Measurements from ENCODE around the gene ABCA12. TPM values are rescaled to one million over a fixed set of nuclear protein-coding genes. Genes with fewer than 3 reads are reported as not detected.

The ABCA12 gene
- total RNA-seq, 1 experiment from 2014 or later: 0.52 TPM

DNA sequence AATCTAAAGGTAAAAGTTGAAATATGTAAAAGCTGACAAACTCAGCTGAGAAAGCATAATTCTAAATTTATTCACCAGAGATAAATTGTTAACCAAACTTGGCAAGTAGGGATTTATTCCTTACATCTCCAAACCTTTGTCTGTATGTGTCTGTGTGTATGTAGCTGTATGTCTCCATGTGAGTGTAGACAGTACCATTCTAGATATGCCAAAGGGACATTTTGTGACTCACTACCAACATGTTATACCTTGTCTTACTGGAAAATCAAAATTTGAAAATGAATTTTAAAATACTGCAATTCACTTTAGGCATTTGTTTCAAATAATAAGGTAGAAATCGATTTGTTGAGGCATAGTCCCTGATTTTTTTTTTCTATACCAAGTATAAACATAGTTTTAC lies 102.1 kb downstream of the ABCA12 start:
- no peak for DNase-seq (ENCODE audit: low read depth)

- DNase-seq (ENCODE audit: low read depth): no peak
Measured at GRCh38 chr2:215034154-215034553, 104.3 kb downstream of the ABCA12 start.

DNA sequence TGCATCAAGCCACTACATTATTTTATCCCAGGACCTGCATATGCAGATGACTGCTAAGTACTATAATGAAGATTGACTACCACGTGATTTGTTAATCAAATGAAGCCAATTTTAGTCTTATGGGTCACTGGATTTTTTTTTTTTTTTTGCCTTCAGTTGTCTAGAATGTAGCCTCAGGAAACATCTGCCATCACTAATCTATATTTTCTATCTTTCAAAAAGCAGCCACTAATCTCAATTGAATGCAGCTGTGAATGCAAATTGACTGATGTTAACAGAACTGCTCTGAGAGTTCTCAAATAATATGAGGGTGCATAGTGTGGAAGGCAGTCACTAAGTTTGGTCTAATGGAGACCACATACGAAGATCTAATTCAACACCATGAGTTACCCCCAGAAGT lies 106.3 kb downstream of the ABCA12 start:
- DNase-seq (ENCODE audit: low read depth): no peak

DNA sequence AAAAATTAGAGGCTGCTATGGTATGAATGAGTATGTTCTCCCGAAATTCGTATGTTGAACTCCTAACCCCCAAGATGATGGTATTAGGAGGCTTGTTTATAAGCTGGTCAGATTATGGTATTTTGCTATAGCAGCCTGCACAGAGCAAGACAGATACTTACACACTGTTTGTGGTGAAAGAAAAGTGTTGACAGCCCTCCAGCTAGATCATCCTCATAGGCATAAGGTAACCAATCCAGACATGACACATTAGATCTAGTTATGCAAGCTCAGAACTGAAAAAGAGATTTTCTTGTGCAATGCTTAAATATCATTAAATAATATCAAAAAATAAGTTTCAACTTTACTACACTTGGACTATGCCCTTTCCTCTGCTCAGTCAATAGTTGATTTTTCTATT lies 107.1 kb downstream of the ABCA12 start:
- no peak for DNase-seq (ENCODE audit: low read depth)

- DNase-seq (ENCODE audit: low read depth): no peak
Measured at GRCh38 chr2:215029936-215030335, 108.5 kb downstream of the ABCA12 start.

GRCh38 chr2:215028231-215028630 lies 110.2 kb downstream of the ABCA12 start:
- peak; percentile 52 for DNase-seq (ENCODE audit: low read depth)

DNA sequence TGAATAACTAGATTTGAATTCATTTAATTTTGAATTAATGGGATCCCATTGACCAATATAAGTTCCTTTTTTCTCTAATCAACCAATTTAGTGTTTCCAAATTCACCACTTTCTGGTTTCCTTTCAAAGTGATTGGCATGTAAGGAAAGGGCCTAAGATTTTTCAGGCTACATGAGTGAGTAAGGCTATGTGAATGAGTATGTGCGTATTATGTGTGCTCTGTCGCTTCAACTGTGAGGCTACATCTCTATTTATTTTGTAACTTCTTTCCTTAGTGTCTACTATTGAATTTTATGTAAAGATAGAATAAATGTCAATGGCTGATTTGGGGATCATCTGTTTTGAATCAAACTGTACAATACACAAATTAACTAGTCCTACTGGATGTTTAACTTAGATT lies 110.6 kb downstream of the ABCA12 start:
- DNase-seq (ENCODE audit: low read depth): no peak

- no peak for DNase-seq (ENCODE audit: low read depth)
Measured at GRCh38 chr2:215022910-215023309, 115.5 kb downstream of the ABCA12 start.

- DNase-seq (ENCODE audit: low read depth): peak; percentile 73
Measured at GRCh38 chr2:215022418-215022817, 116.0 kb downstream of the ABCA12 start.

DNA sequence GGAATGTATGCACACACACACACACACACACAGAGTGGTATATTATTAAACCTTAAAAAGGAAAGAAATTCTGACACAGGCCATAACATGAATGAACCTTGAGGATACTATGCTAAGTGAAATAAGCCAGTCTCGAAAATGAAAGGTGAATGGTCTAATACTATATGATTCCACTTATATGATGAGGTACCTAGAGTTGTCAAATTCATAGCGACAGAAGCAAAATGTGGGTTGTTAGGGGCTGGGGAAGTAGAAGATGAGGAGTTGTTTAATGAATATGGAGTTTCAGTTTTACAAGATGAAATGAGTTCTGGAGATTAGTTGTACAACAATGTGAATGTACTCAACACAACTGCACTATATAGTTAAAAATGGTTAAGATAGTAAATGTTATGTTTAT lies 118.1 kb downstream of the ABCA12 start:
- DNase-seq (ENCODE audit: low read depth): no peak

- no peak for DNase-seq (ENCODE audit: low read depth)
Measured at GRCh38 chr2:215019521-215020145, 118.8 kb downstream of the ABCA12 start.

DNA sequence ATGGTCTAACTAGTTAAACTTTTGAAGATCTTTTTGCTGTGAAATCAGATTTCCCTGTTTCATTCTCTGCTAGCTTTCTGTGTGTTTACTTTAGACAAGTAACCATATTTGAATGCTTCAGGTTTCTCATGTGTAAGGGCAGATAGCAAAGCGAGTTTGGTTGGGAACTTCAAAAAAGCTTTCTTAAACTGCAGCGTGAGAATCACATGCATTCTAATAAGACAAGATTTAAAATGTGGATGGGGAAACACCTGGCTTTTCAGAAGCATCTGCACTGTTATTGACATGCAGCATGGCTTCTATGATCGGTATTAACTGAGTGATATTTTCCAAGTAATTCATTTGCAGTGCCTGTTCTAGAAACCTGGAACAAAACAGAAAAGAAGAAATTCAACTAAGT lies 119.3 kb downstream of the ABCA12 start:
- DNase-seq (ENCODE audit: low read depth): no peak

GRCh38 chr2:215015421-215015820 lies 123.0 kb downstream of the ABCA12 start:
- no peak for DNase-seq (ENCODE audit: low read depth)

- no peak for DNase-seq (ENCODE audit: low read depth)
Measured at GRCh38 chr2:215010390-215010789, 128.0 kb downstream of the ABCA12 start.

DNA sequence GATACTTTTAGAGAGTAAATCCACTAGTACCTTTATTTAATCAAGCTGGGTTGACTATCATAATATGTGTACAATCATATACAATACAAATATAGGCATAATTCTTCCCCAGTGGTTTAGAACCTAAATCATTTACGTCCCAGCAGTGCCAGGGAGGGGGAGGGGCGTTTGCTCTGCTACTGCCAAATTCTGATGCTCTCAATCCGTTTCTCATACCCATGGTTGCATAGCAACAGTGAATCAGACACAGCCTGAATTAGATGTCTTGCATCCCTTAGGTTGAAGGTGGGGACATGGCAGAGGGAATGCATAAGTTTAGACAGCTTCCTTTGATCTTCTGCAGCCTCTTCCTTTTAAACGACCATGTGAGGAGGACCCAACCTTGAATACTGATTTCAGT lies 135.4 kb downstream of the ABCA12 start:
- DNase-seq (ENCODE audit: low read depth): peak; percentile 41

DNA sequence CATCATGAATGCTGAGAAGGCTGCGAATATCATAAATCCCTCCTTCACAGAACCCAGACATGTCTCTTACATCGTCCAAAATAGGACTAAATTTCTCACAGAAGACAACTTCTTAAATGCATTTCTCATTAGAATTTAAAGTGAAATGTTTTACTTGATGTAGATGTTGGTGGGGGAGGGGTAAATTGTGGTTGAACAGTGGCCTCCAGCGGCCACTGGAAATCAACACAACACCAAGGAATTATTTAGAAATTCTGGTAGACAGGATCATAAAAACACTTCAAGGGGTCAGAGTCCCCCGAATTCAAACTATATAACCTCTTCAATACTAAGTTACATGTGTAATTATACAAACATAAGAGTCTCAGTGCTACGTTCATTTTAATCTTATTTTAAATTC lies 135.9 kb downstream of the ABCA12 start:
- DNase-seq (ENCODE audit: low read depth): peak; percentile 44

- DNase-seq (ENCODE audit: low read depth): no peak
Measured at GRCh38 chr2:215000721-215001120, 137.7 kb downstream of the ABCA12 start.

DNA sequence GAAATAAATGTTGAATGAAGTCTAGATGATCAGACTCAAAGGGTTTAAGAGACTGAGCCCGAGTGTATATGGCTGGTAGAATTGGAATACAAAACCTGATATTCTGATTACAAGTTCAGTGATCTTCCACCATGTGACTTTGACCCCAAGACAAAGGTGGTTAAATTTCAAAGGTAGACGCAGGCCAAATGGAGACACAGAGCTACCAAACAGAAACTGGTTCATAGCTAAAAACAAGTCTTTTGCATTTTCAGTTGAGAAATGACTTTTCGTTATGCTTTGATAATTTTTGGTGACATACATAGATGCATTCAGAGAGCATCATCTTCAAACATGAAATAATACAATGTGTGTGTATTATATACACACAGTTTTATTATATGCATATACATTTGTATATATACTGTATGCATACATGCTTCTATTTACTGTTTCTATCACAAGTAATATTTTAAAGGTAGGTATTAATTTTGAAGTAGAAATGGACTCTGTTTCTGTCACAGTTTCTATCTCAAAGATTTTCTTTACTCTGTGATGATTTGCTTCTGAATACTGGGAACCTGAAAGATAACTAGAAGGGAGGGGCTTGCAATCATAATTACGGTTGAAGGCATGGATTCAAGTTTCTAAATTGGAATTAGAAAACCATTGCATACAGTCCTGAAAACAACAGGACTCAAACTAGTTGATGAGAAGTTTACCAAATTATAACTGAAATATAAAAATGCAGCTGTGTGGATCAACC lies 142.3 kb downstream of the ABCA12 start:
- DNase-seq (ENCODE audit: low read depth): no peak

- DNase-seq (ENCODE audit: low read depth): no peak
Measured at GRCh38 chr2:214995409-214995808, 143.0 kb downstream of the ABCA12 start.

DNA sequence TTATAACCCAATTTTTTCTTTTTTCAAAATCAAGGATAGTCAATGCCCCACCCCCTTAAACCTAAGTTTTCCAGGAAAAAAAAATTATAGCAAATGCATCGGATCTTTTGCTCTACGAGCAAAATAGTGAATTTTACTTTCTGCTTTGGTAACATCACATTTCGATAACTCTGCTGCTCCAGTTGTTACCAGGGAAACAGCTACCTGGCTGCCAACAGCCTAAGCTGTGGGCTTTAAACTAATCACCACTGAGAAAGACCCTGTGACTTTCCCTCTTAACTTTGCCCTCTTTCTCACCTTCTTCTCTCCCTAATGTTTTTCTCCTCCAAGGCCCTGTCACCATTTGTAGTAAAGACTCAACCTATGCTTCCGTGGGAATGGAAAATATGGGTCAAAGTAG lies 145.5 kb downstream of the ABCA12 start:
- DNase-seq (ENCODE audit: low read depth): no peak

DNA sequence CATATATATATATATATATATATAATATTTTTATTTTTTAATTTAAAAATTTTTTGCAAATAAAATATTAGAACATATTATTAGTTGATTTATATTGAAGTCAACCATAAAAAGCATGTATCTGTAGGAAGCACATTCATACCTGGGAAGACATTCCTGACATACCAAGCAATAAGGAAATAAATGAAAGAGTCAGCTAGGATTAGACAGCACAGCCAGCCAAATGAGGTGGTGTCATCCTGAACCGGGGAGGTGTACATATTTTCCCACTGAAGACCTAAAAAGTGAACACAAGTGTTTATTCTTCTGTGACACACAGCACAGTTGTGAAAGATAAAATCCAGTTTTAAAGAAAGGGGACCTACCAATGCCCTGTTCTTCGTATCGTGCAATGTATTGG lies 149.2 kb downstream of the ABCA12 start:
- DNase-seq (ENCODE audit: low read depth): no peak

- DNase-seq (ENCODE audit: low read depth): no peak
Measured at GRCh38 chr2:214987261-214987660, 151.2 kb downstream of the ABCA12 start.

- DNase-seq (ENCODE audit: low read depth): no peak
Measured at GRCh38 chr2:214985619-214986018, 152.8 kb downstream of the ABCA12 start.

Measured in LHCN-M2 (cell line).